HG03097 (cell line): Measurements from ENCODE around the gene ARFGEF2.

Source experiments
- ATAC-seq: cut with Tn5 transposase; IDR thresholded peaks from one replicate; pipeline ENCODE4 v1.9.1; 2021; ENCODE audit not compliant: unreplicated experiment, low FRiP score

ARFGEF2 gene

GRCh38 chr20:48898896-48899530 lies 22.5 kb upstream of the ARFGEF2 start:
- ATAC-seq = no peak

- no peak for ATAC-seq
Measured at GRCh38 chr20:48899881-48900280, 21.6 kb upstream of the ARFGEF2 start.

GRCh38 chr20:48901326-48901725 lies 20.2 kb upstream of the ARFGEF2 start:
- no peak for ATAC-seq

GRCh38 chr20:48903705-48904104 lies 17.8 kb upstream of the ARFGEF2 start:
- ATAC-seq = no peak

GRCh38 chr20:48904566-48905296 lies 16.8 kb upstream of the ARFGEF2 start:
- ATAC-seq = no peak

GRCh38 chr20:48905297-48905647 lies 16.2 kb upstream of the ARFGEF2 start:
- no peak for ATAC-seq

- no peak for ATAC-seq
Measured at GRCh38 chr20:48906221-48906877, 15.2 kb upstream of the ARFGEF2 start.

GRCh38 chr20:48908656-48909319 lies 12.7 kb upstream of the ARFGEF2 start:
- ATAC-seq = no peak

GRCh38 chr20:48909910-48910309 lies 11.6 kb upstream of the ARFGEF2 start:
- no peak for ATAC-seq

GRCh38 chr20:48910347-48910781 lies 11.1 kb upstream of the ARFGEF2 start:
- no peak for ATAC-seq

GRCh38 chr20:48912065-48912464 lies 9.4 kb upstream of the ARFGEF2 start:
- peak; percentile 63 for ATAC-seq

GRCh38 chr20:48916699-48917098 lies 4.8 kb upstream of the ARFGEF2 start:
- no peak for ATAC-seq

- ATAC-seq = no peak
Measured at GRCh38 chr20:48919336-48919881, 2.1 kb upstream of the ARFGEF2 start.

- no peak for ATAC-seq
Measured at GRCh38 chr20:48919882-48920526, 1.5 kb upstream of the ARFGEF2 start.

- ATAC-seq = no peak
Measured at GRCh38 chr20:48920527-48921167, 864 bp upstream of the ARFGEF2 start.

- peak; percentile 40 for ATAC-seq
Measured at GRCh38 chr20:48921883-48922820, 641 bp downstream of the ARFGEF2 start.

- no peak for ATAC-seq
Measured at GRCh38 chr20:48923149-48923718, 1.7 kb downstream of the ARFGEF2 start.

GRCh38 chr20:48924756-48925109 lies 3.2 kb downstream of the ARFGEF2 start:
- ATAC-seq = no peak

GRCh38 chr20:48926267-48926666 lies 4.8 kb downstream of the ARFGEF2 start:
- ATAC-seq = no peak
